HPDE6-E6E7 (cell line): ENCODE results near the gene ZNHIT6.
A peak's percentile ranks its signal among the peaks of the same experiment; 100 is the strongest.
"Not testable (repeated sequence)": the region's sequence is repeated elsewhere in the genome, so short reads cannot be mapped to it uniquely, and the experiment has no call there.

Source experiments
- DNase-seq: peaks from one replicate; pipeline ENCODE4 v3.0.0; 2011; ENCODE audit warnings: missing footprints; ENCODE audit errors: extremely low spot score

Gene ZNHIT6

GRCh38 chr1:85707990-85708828, at the start of gene ZNHIT6:
TSS of gene ZNHIT6 (minus strand) at chr1:85708433. CDS start at chr1:85708284, 149 bp downstream.
- peak; percentile 89 for DNase-seq

DNA sequence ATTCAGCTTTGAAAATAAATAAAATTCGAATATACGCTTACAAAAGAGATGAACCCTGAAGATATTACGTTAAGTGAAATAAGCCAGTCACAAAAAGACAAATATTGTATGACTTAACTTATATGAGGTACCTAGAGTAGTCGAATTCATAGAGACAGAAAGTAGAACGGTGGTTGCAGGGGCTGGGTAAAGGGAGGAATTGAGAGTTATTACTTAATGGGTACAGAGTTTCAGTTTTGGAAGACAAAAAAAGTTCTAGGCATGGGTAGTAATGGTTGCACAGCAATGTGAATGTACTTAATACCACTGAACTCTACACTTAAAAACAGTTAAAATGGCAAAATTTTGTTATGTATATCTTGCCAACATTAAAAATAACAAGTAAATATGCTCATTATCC, 48.6 kb upstream of the ZNHIT6 start:
- no peak for DNase-seq

DNA sequence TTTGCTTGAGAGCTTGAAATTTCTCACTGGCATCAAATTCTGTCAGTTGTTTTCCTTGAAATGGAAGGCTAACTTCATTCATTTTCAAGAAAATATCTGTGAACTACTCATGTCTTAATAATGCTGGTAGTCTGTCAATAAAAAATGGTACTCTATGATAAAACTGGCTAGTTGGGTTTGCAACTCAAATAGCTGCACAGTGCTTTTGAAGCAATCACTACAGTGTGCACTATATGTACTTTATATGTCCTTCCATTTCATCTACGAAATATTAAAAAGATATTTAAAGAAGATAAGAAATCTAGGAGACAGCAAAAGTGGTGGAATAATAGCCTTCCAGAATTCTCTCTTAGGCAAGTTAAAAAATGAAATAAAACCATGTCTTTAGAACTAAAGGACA, 39.9 kb upstream of the ZNHIT6 start:
- DNase-seq: no peak

DNA sequence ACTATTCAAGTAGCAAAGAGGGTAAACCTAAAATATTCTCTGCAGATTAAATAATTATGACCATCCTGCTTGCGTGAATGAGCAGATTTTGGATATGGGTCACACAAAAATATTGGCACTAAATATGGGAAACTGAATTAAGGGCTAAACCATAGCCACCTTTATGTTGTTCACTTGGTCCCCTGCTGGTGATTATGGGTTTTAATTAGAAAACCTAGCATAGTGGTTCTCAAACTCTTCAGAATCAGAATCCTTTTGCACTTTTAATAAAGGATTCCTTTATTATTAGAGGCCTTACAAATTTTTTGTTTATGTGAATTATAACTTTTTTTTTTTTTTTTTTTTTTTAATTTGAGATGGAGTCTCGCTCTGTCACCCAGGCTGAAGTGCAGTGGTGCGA, 38.5 kb upstream of the ZNHIT6 start:
- DNase-seq: no peak

DNA sequence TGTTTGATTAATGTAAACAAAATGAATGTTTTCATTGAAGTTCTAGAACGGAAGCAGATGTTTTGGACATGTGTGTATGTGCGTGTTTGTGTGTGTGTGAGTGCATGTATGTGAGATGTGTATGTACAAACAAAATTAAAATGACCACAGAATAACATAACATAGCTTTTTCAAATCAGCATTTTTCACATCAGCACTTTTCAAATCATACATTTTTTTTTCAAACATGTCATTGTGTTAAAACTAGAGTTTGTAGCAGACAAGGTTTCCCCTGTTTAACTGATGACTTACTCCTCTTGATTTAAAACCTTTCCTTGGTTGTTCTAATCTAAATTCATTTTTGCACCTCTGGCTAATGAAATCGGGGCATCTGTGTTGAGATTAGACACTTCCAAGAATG, 35.6 kb upstream of the ZNHIT6 start:
- DNase-seq: no peak

- no peak for DNase-seq
Observed at GRCh38 chr1:85734931-85735330, 26.7 kb upstream of the ZNHIT6 start.

GRCh38 chr1:85718678-85719340, 10.6 kb upstream of the ZNHIT6 start:
- no peak for DNase-seq

- DNase-seq: not testable (repeated sequence)
Observed at GRCh38 chr1:85714418-85715114, 6.3 kb upstream of the ZNHIT6 start.

DNA sequence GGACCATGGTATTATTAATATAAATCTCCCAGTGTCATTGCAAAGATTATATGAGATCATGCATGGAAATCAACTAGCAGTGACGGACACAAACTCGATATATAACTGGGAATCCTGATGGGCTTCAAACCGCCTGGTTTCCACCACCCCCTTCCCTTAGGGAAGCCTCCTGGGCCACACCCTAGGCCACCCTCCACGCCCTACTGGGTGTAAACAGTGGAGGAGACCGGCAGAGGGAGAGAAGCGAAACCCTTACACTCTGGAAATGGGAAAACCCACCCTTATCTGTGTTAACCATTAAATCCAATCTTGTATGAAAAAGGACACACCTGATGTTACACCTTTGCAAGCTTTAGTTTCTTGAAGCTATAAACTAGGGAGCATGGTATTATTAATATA, 595 bp upstream of the ZNHIT6 start:
- no peak for DNase-seq

DNA sequence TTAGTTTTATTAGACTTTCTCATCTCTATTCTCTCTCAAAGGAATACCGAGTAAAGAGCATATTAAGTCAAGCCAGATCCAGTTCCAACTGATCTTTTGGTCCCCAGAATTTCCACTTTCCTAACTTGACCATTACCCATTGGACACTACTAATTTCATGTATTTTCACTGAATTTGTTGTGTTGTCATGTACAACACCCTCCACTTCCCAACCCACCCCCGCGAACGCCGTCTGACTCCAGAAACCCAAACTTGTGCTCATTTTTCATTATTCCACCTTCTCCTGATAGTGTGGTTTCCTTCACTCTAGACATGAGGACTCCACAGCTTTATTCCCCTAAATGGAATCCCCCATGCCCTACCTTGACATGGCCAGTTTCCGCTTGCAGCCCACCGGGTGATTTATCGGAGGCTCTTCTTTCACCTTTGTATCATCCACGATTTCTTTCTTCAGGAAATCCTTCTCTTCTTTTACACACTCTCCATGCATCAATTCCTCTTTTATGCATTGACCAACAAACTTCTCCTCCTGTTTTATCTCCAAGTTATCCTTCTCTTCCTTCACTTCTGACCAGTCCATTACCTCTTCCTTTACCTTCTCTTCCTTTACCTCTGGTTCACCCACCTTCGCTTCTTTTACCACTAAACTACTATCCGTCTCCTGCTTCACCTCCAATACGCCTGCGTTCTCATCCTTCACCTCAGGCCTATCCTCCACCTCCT, 805 bp downstream of the ZNHIT6 start:
- peak; percentile 3 for DNase-seq

DNA sequence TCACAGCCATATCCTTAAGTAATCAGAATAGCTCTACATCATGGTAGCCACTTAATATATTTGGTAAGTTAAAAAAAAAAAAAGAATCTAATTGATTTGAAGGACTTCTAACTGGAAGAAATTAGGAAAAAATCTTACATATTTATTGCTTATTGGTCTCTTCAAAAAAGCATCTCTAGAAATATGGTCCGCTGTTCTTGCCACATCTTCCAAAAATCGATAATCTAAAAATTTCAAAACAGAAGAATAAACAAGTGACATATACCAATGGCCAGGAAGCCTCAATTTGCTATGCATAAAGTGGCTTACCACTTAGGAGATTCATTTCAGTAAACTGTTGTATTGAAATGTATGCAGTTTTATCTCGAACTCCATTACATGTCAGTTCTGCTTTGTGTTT, 2.3 kb downstream of the ZNHIT6 start:
- DNase-seq: no peak

- DNase-seq: no peak
Observed at GRCh38 chr1:85700422-85700821, 7.8 kb downstream of the ZNHIT6 start.

DNA sequence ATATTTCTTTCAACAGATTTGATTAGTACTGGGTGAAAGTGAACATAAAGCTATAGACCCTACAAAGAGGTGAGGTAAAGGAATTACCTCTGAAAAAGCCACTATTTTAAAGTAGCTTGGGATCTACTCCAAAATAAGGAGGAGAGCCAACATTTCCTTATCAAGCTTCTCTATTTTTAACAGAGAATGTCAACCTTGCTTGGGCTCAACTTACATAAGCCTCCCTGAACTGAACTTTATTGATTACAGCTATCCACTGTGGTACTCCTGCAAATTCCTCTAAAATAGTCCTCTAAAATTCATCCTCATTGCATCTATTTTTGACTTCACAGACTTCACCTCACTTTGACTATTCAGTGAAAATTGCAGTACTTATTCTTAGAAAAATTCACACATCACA, 10.3 kb downstream of the ZNHIT6 start:
- DNase-seq: no peak

GRCh38 chr1:85692730-85693314, 15.4 kb downstream of the ZNHIT6 start:
- peak; percentile 8 for DNase-seq

DNA sequence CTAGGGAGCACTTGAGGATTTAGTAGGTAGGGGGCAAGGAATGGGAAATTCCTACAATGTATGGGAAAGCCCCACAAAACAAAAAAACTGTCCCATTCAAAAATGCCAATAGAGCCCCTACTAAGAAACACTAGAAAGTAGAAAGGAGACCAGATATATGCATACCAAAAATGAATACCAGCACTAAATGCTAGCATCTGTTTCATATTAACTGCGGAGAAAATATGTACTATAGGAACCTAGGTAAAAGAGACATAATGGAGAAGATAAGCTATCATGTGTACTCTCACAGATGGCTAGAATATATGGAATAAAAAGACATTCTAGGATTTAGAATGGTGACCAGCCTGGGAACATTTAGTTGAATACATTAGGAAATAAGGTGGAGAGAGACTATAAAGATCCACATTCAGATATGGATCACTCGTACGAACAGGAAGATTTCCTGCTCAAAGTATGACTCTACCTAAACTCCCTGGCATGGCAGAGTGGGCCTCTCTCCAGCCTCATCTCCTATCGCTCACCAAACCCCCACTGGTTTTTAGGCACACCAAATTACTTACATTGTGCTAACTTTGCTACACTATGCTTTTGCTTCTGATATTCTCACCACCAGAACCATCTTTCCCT, 18.3 kb downstream of the ZNHIT6 start:
- no peak for DNase-seq

- DNase-seq: no peak
Observed at GRCh38 chr1:85683292-85684025, 24.8 kb downstream of the ZNHIT6 start.

- DNase-seq: no peak
Observed at GRCh38 chr1:85681087-85681486, 27.1 kb downstream of the ZNHIT6 start.

DNA sequence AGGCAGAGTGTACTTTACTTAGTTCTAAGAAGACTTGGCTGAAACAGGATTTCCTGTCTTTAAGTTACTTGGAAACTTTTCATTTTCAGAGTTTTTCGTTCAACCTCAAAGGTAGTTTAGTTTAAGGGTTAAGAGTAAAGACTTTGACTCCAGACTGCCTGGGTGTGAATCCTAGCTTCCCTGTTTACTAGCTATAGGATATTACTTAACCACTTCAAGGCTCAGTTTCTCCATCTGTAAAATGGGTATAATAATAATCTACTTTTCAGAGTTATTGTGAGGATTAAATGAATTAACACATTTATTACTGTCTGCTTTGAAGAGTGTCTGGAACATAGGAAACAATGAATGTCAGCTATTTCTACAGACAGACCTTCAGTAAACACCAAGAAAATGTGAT, 30.0 kb downstream of the ZNHIT6 start:
- DNase-seq: no peak

GRCh38 chr1:85677656-85678055, 30.6 kb downstream of the ZNHIT6 start:
- no peak for DNase-seq

DNA sequence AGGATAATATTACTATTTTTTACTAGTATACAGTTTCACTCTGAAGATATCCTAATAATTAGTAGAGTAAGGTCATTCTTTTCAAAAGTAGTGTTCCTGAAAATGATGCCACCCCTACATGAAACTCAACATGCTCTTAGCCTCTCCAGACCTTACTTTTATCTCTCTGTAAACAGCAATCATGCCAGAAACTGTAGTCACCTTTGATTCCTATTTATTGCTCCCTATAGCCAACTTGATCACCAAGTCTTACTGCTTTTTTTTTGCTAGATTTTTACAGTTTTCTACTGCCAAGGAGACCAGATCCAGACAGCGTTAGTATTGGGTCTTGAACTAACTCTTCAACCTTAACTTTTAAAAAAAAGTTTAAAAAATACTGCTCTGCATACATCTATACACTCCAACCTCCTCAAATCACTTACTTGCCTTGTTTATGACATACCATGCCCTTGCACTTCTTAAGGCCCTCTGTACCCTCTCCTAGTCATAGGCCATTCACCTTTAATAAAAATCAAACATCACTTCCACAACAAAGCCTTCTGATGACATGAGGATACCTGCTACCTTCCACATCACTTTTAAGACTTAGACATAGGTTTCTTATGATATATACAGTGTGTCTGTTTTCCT, 36.1 kb downstream of the ZNHIT6 start:
- DNase-seq: no peak
